ENCODE results near the gene ARHGEF39.

DNA sequence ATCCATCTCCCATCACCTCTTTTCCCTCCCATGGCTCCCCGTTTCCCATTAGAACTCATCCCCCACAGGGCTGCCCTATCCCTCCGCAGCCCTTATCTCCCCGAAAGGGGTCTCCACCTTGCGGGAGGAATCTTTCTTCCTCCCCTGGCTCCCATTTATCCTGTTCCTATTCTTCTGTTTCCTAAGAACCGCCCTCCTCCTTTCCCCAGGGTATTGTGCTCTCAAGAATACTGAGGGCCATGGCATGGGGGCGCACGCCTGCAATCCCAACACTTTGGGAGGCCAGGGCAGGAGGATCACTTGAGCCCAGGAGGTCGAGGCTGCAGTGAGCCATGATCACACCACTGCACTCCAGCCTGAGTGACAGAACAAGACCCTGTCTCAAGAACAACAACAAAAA is 47.4 kb downstream of the ARHGEF39 start:
- TF ChIP-seq, protein P1, sequence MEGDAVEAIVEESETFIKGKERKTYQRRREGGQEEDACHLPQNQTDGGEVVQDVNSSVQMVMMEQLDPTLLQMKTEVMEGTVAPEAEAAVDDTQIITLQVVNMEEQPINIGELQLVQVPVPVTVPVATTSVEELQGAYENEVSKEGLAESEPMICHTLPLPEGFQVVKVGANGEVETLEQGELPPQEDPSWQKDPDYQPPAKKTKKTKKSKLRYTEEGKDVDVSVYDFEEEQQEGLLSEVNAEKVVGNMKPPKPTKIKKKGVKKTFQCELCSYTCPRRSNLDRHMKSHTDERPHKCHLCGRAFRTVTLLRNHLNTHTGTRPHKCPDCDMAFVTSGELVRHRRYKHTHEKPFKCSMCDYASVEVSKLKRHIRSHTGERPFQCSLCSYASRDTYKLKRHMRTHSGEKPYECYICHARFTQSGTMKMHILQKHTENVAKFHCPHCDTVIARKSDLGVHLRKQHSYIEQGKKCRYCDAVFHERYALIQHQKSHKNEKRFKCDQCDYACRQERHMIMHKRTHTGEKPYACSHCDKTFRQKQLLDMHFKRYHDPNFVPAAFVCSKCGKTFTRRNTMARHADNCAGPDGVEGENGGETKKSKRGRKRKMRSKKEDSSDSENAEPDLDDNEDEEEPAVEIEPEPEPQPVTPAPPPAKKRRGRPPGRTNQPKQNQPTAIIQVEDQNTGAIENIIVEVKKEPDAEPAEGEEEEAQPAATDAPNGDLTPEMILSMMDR (conservative IDR thresholded peaks at IDR 0.05 in 1 of 2, IDR thresholded peaks at IDR 0.05 in 1 of 2; ENCODE audit: extremely low read depth in 1 of 2, insufficient read depth in 1 of 2, low read depth in 1 of 2, low read length in 2 of 2): no peak
- TF ChIP-seq EZH2 (IDR thresholded peaks at IDR 0.05; ENCODE audit: borderline replicate concordance, low read length): no peak

Measured in mammary epithelial cell (primary cell).